ENCODE measurements around the gene NUP210. TPM values are rescaled to one million over a fixed set of nuclear protein-coding genes. Genes with fewer than 3 reads are reported as not detected.

Gene NUP210
- total and polyA plus RNA-seq, 2 of the 13 experiments (the other 11 are each of a cell fraction or from before 2014, with no cell fraction given), result 31.6 to 35.2 TPM

- peak; percentile 90 for TF ChIP-seq BORCS8-MEF2B (CRISPR knock-in tag; IDR thresholded peaks at IDR 0.05)
- TF ChIP-seq SATB2 (CRISPR knock-in tag; IDR thresholded peaks at IDR 0.05), result no peak
- no peak; the same call in 1 of the 2 replicates for TF ChIP-seq ZNF280B (CRISPR knock-in tag; IDR thresholded peaks at IDR 0.05; ENCODE audit: borderline replicate concordance)
- TF ChIP-seq TGIF2 (CRISPR knock-in tag; IDR thresholded peaks at IDR 0.05), result peak; percentile 76; the same call in 1 of the 2 replicates
- peak; percentile 64; the same call in 1 of the 2 replicates for TF ChIP-seq PHF21A (CRISPR knock-in tag; IDR thresholded peaks at IDR 0.05)
- TF ChIP-seq ZMYM4 (CRISPR knock-in tag; IDR thresholded peaks at IDR 0.05), result peak; percentile 91
- TF ChIP-seq DMAP1 (CRISPR knock-in tag; IDR thresholded peaks at IDR 0.05), result peak; percentile 92
- TF ChIP-seq TSC22D2 (CRISPR knock-in tag; IDR thresholded peaks at IDR 0.05; ENCODE audit: borderline replicate concordance), result peak; percentile 62; the same call in 1 of the 2 replicates
- 0 out of 2 replicates have a peak, but pooled peaks have one; percentile 17 for TF ChIP-seq ZNF24 (IDR thresholded peaks at IDR 0.05)
- TF ChIP-seq ZGPAT (CRISPR knock-in tag; IDR thresholded peaks at IDR 0.05), result peak; percentile 91
- TF ChIP-seq CBX5 (CRISPR knock-in tag; IDR thresholded peaks at IDR 0.05; ENCODE audit: borderline replicate concordance), result peak; percentile 91; the same call in 1 of the 2 replicates
- no peak for TF ChIP-seq ZNF782 (CRISPR knock-in tag; IDR thresholded peaks at IDR 0.05; ENCODE audit: borderline replicate concordance)
- TF ChIP-seq TARDBP (CRISPR knock-in tag; IDR thresholded peaks at IDR 0.05), result peak; percentile 89
- peak; percentile 53 for TF ChIP-seq RARA (CRISPR knock-in tag; IDR thresholded peaks at IDR 0.05)
- no peak for TF ChIP-seq NONO (IDR thresholded peaks at IDR 0.05)
- peak; percentile 84 for TF ChIP-seq NONO (CRISPR knock-in tag; conservative IDR thresholded peaks at IDR 0.05)
- no peak; the same call in 1 of the 2 replicates for TF ChIP-seq NFE2L2 (IDR thresholded peaks at IDR 0.05; ENCODE audit: low read length)
- peak; percentile 88 for TF ChIP-seq ZBTB33 (CRISPR knock-in tag; IDR thresholded peaks at IDR 0.05)
- peak; percentile 97 for TF ChIP-seq RAD21 (CRISPR knock-in tag; IDR thresholded peaks at IDR 0.05)
- TF ChIP-seq ZNF883 (CRISPR knock-in tag; IDR thresholded peaks at IDR 0.05; ENCODE audit: not compliant biosample characterization), result no peak
- peak; percentile 73; the same call in 1 of the 2 replicates for TF ChIP-seq ZSCAN21 (CRISPR knock-in tag; IDR thresholded peaks at IDR 0.05; ENCODE audit: borderline replicate concordance)
- peak; percentile 59; the same call in 1 of the 2 replicates for TF ChIP-seq HES4 (CRISPR knock-in tag; IDR thresholded peaks at IDR 0.05; ENCODE audit: borderline replicate concordance)
- peak; percentile 83 for TF ChIP-seq MXD4 (CRISPR knock-in tag; IDR thresholded peaks at IDR 0.05)
- no peak for TF ChIP-seq THAP7 (CRISPR knock-in tag; IDR thresholded peaks at IDR 0.05)
- TF ChIP-seq ZIK1 (CRISPR knock-in tag; IDR thresholded peaks at IDR 0.05; ENCODE audit: borderline replicate concordance, low read depth), result peak; percentile 79; the same call in 1 of the 2 replicates
These were observed 41.3 kb upstream of the NUP210 start (continued) for GRCh38 chr3:13461169-13462124.

Measured in HepG2 (cell line).